OCI-LY7 (cell line): ENCODE results near the gene SLC37A1. TPM values are rescaled to one million over a fixed set of nuclear protein-coding genes. Genes with fewer than 3 reads are reported as not detected.

Experiments used
- BruUV-seq: library from RNA; stranded (reverse); fragments of 400-500 nt; replicated peaks from 2 replicates; lab custom pipeline; 2021; lab: Mats Ljungman, UMichigan
- CTCF ChIA-PET: fragments of 300-600 bp; sonication (Branson Sonifier 250); formaldehyde crosslinking; loops from one replicate; lab custom pipeline; 2022; ENCODE audit warnings: antibody characterized with exemption; ENCODE audit not compliant: unreplicated experiment; lab: Charles Lee
- POLR2A ChIA-PET: fragments of 300-600 bp; sonication (Branson Sonifier 250); formaldehyde crosslinking; loops from one replicate; lab custom pipeline; 2022; ENCODE audit warnings: antibody characterized with exemption; lab: Charles Lee
- DNase-seq: peaks from one replicate; pipeline ENCODE4 v3.0.0-alpha.2; 2015; ENCODE audit warnings: low spot score
- H2AFZ ChIP-seq: fragments of 200-600 bp; sonication (generic), shearing (Covaris generic); 2 replicates; pipeline ENCODE4 v1.6.1; 2014; ENCODE audit warnings: mild to moderate bottlenecking, antibody characterized with exemption, low read length, moderate library complexity
- H3K27ac ChIP-seq: fragments of 200-600 bp; sonication (generic); 2 replicates; pipeline ENCODE4 v1.5.1; 2014; ENCODE audit warnings: mixed run types, low read depth, mild to moderate bottlenecking, moderate library complexity, low read length, inconsistent platforms; ENCODE audit not compliant: poor library complexity, severe bottlenecking
- H3K36me3 ChIP-seq: fragments of 200-600 bp; sonication (generic); 2 replicates; pipeline ENCODE4 v1.6.1; 2014; ENCODE audit warnings: mild to moderate bottlenecking, antibody characterized with exemption, low read length, moderate library complexity, mixed read lengths; ENCODE audit not compliant: insufficient read depth
- H3K4me1 ChIP-seq: fragments of 200-600 bp; sonication (generic); 2 replicates; pipeline ENCODE4 v1.5.1; 2014; ENCODE audit warnings: mild to moderate bottlenecking, low read length; ENCODE audit not compliant: insufficient read depth, poor library complexity, severe bottlenecking
- H3K4me2 ChIP-seq: fragments of 200-600 bp; sonication (generic); 2 replicates; pipeline ENCODE4 v1.6.1; 2014; ENCODE audit warnings: mild to moderate bottlenecking, low read length
- H3K4me3 ChIP-seq: fragments of 200-600 bp; sonication (generic); 2 replicates; pipeline ENCODE4 v1.5.1; 2014; ENCODE audit warnings: mild to moderate bottlenecking, low read depth, low read length; ENCODE audit not compliant: poor library complexity, severe bottlenecking
- H3K79me2 ChIP-seq: fragments of 200-600 bp; sonication (generic); 2 replicates; pipeline ENCODE4 v1.6.1; 2016; ENCODE audit warnings: low read depth, mild to moderate bottlenecking, low read length, moderate library complexity, mixed read lengths; ENCODE audit not compliant: insufficient read depth
- H3K9me2 ChIP-seq: fragments of 200-600 bp; sonication (generic); 2 replicates; pipeline ENCODE4 v1.6.1; 2016; ENCODE audit warnings: mild to moderate bottlenecking, low read length, mixed read lengths; ENCODE audit not compliant: insufficient read depth
- H3K9me3 ChIP-seq: fragments of 200-600 bp; sonication (generic); 2 replicates; pipeline ENCODE4 v1.6.1; 2014; ENCODE audit warnings: mild to moderate bottlenecking, mixed run types, low read length, mixed read lengths
- H4K20me1 ChIP-seq: fragments of 200-600 bp; sonication (generic); 2 replicates; pipeline ENCODE4 v1.6.1; 2014; ENCODE audit warnings: mild to moderate bottlenecking, antibody characterized with exemption, low read length, moderate library complexity, mixed read lengths; ENCODE audit not compliant: insufficient read depth
- CTCF ChIP-seq: fragments of 200-600 bp; sonication (generic); conservative IDR thresholded peaks from 2 replicates; pipeline ENCODE4 v1.5.1; 2014; ENCODE audit warnings: mild to moderate bottlenecking, antibody characterized with exemption, low read length, moderate library complexity, mixed read lengths
- EZH2phosphoT487 ChIP-seq: fragments of 200-600 bp; sonication (generic); IDR thresholded peaks from 2 replicates; pipeline ENCODE4 v1.6.1; 2018; ENCODE audit warnings: low read depth, borderline replicate concordance, mild to moderate bottlenecking, mixed run types, antibody characterized with exemption, low read length, moderate library complexity, mixed read lengths
- intact Hi-C: fragments of 100-400 bp; cut with micrococcal nuclease; formaldehyde crosslinking; loops from one replicate; pipeline ENCODE4 v1.10.0; 2022; ENCODE audit not compliant: unreplicated experiment
- total RNA-seq, 2 experiments: library from RNA; depleted of rRNA in 1 of 2; stranded (reverse); fragments of >200 nt in 1 of 2; shearing (Covaris generic) in 1 of 2; gene quantifications; 2 replicates each; pipeline ENCODE4 v1.2.3, GENCODE V29; 2014 to 2022

Gene SLC37A1
- total RNA-seq, 2 experiments from 2014 or later = 22.5 to 27.6 TPM

- no peaks in the 10 kb centered on the region for H3K36me3 ChIP-seq
- H3K79me2 ChIP-seq = no peaks in the 10 kb centered on the region
- no peaks in the 10 kb centered on the region for H3K9me3 ChIP-seq
- POLR2A ChIA-PET = interaction anchor here (0.6 kb wide), 1 partner anchor 34 kb away, joined by 3 read pairs; no protein-coding TSS in a partner anchor
- intact Hi-C loops = loop anchor here (10.0 kb wide), 1 partner anchor 127 kb away; no protein-coding TSS in a partner anchor
- no peak for DNase-seq
- H2AFZ ChIP-seq = no peak overlapping the region
- BruUV-seq = no TSS peak
- H3K9me2 ChIP-seq = no peaks in the 10 kb centered on the region
- no peak overlapping the region for H3K27ac ChIP-seq
- H4K20me1 ChIP-seq = no peaks in the 10 kb centered on the region
- no peak overlapping the region for H3K4me2 ChIP-seq
- H3K4me1 ChIP-seq = peaks cover 6% of the 10 kb centered on the region
- TF ChIP-seq EZH2phosphoT487 = no peak
- TF ChIP-seq CTCF = no peak
- no peak overlapping the region for H3K4me3 ChIP-seq
- CTCF ChIA-PET = no interaction called here
These were observed 84.0 kb downstream of the SLC37A1 start for GRCh38 chr21:42597487-42598158.

GRCh38 chr21:42598159-42598735 is 84.6 kb downstream of the SLC37A1 start:
- H3K79me2 ChIP-seq = no peaks in the 10 kb centered on the region
- no peaks in the 10 kb centered on the region for H3K9me2 ChIP-seq
- H4K20me1 ChIP-seq = no peaks in the 10 kb centered on the region
- DNase-seq = no peak
- ChIA-PET POLR2A (no interaction called here), CTCF (no interaction called here)
- H2AFZ ChIP-seq = no peak overlapping the region
- intact Hi-C loops = loop anchor here (10.0 kb wide), 1 partner anchor 127 kb away; no protein-coding TSS in a partner anchor
- no peak overlapping the region for H3K27ac ChIP-seq
- TF ChIP-seq EZH2phosphoT487 = no peak
- TF ChIP-seq CTCF = no peak
- H3K4me1 ChIP-seq = no peaks in the 10 kb centered on the region
- H3K4me2 ChIP-seq = no peak overlapping the region
- no peaks in the 10 kb centered on the region for H3K36me3 ChIP-seq
- no TSS peak for BruUV-seq
- no peak overlapping the region for H3K4me3 ChIP-seq
- no peaks in the 10 kb centered on the region for H3K9me3 ChIP-seq

- intact Hi-C loops = loop anchor here (10.0 kb wide), 1 partner anchor 125 kb away; no protein-coding TSS in a partner anchor
- Histone ChIP-seq H3K9me2 (no peaks in the 10 kb centered on the region), H3K4me2 (no peak overlapping the region), H3K79me2 (no peaks in the 10 kb centered on the region), H2AFZ (no peak overlapping the region), H4K20me1 (no peaks in the 10 kb centered on the region), H3K9me3 (no peaks in the 10 kb centered on the region), H3K36me3 (no peaks in the 10 kb centered on the region), H3K4me3 (no peak overlapping the region), H3K4me1 (no peaks in the 10 kb centered on the region), H3K27ac (no peak overlapping the region)
- POLR2A ChIA-PET = no interaction called here
- DNase-seq = no peak
- CTCF ChIA-PET = no interaction called here
- TF ChIP-seq CTCF (no peak), EZH2phosphoT487 (no peak)
- BruUV-seq = no TSS peak
These were observed 85.8 kb downstream of the SLC37A1 start for GRCh38 chr21:42599486-42599885.
